ENCODE measurements around the gene SMC1B.

DNA sequence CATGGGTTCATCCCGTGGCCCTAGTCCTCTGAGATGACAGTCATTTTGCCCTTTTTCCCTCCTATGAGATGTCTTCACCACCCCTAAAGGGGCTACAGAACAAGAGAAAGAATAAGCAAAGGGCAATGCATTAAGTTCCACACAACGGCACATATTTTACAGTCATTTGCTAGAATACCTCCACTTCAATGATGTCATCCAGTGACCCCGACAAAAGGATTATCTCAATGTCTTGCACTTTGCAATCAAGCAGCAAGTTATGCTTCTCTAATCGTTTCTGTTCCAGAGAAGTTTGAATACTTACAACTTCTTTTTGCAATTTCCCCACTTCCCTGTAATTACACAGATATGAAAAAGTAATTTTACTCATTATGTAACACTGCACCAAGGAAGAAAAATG, 53.8 kb downstream of the SMC1B start:
- TF ChIP-seq, protein P1, sequence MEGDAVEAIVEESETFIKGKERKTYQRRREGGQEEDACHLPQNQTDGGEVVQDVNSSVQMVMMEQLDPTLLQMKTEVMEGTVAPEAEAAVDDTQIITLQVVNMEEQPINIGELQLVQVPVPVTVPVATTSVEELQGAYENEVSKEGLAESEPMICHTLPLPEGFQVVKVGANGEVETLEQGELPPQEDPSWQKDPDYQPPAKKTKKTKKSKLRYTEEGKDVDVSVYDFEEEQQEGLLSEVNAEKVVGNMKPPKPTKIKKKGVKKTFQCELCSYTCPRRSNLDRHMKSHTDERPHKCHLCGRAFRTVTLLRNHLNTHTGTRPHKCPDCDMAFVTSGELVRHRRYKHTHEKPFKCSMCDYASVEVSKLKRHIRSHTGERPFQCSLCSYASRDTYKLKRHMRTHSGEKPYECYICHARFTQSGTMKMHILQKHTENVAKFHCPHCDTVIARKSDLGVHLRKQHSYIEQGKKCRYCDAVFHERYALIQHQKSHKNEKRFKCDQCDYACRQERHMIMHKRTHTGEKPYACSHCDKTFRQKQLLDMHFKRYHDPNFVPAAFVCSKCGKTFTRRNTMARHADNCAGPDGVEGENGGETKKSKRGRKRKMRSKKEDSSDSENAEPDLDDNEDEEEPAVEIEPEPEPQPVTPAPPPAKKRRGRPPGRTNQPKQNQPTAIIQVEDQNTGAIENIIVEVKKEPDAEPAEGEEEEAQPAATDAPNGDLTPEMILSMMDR (conservative IDR thresholded peaks at IDR 0.05), result no peak
- TF ChIP-seq EZH2 (IDR thresholded peaks at IDR 0.05; ENCODE audit: low read depth), result no peak
